ENCODE results near the gene SPSB3.

SPSB3 gene

DNA sequence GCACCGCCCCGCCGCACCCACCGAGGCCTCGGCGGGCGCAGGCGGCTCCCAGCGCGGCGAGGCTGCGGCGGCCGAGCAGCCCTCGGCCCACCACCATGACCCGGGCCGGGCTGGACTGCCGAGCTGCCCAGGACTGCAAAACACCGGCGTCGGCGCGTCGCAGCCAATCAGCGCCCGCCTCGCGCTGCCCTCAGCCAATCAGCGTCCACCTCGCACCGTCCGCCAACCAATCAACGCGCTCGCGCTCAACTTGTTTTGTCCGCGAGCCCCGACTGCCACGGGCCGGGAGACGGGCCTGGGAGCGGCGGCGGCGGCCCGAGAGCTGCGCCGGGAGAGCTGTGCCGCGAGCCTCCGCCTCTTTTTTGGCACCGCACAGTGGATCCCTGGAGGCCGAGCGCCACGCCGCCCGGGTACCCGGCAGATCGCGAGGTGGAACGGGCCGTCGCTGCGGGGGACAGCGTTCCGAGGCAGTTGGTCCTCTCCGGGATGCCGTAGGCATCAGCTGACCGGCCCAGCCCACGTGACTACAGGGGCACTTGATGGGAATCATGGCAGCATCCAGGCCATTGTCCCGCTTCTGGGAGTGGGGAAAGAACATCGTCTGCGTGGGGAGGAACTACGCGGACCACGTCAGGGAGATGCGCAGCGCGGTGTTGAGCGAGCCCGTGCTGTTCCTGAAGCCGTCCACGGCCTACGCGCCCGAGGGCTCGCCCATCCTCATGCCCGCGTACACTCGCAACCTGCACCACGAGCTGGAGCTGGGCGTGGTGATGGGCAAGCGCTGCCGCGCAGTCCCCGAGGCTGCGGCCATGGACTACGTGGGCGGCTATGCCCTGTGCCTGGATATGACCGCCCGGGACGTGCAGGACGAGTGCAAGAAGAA lies 44.6 kb upstream of the SPSB3 start, which contains the start of the genes FAHD1 and HAGH:
FAHD1 (plus strand) TSS at position 516 of the 883 bp plus-strand sequence; CDS start at position 549, 33 bp downstream.
HAGH (minus strand) TSS at position 135 of the 883 bp plus-strand sequence; CDS start at position 97, 38 bp downstream.
- DNase-seq (ENCODE audit: low spot score) (peak; percentile 94), ATAC-seq (ENCODE audit: low read depth) (peak; percentile 87)
- peaks cover 6% of the 10 kb centered on the region for H3K4me1 ChIP-seq (ENCODE audit: insufficient read depth, poor library complexity, severe bottlenecking)
- TF ChIP-seq, protein P1, sequence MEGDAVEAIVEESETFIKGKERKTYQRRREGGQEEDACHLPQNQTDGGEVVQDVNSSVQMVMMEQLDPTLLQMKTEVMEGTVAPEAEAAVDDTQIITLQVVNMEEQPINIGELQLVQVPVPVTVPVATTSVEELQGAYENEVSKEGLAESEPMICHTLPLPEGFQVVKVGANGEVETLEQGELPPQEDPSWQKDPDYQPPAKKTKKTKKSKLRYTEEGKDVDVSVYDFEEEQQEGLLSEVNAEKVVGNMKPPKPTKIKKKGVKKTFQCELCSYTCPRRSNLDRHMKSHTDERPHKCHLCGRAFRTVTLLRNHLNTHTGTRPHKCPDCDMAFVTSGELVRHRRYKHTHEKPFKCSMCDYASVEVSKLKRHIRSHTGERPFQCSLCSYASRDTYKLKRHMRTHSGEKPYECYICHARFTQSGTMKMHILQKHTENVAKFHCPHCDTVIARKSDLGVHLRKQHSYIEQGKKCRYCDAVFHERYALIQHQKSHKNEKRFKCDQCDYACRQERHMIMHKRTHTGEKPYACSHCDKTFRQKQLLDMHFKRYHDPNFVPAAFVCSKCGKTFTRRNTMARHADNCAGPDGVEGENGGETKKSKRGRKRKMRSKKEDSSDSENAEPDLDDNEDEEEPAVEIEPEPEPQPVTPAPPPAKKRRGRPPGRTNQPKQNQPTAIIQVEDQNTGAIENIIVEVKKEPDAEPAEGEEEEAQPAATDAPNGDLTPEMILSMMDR (IDR thresholded peaks at IDR 0.05; ENCODE audit: poor library complexity, severe bottlenecking) = no peak
- H3K9me3 ChIP-seq (ENCODE audit: severe bottlenecking) = no peaks in the 10 kb centered on the region
- peaks cover 17% of the 10 kb centered on the region for H3K36me3 ChIP-seq (ENCODE audit: low read depth)
- H3K27ac ChIP-seq (ENCODE audit: poor library complexity, severe bottlenecking) = peak within 1 kb of the TSS; percentile 54
- H3K4me3 ChIP-seq (ENCODE audit: severe bottlenecking) = peak within 1 kb of the TSS; percentile 62
- H3K27me3 ChIP-seq (ENCODE audit: insufficient read depth, poor library complexity, severe bottlenecking) = no peaks in the 10 kb centered on the region

DNA sequence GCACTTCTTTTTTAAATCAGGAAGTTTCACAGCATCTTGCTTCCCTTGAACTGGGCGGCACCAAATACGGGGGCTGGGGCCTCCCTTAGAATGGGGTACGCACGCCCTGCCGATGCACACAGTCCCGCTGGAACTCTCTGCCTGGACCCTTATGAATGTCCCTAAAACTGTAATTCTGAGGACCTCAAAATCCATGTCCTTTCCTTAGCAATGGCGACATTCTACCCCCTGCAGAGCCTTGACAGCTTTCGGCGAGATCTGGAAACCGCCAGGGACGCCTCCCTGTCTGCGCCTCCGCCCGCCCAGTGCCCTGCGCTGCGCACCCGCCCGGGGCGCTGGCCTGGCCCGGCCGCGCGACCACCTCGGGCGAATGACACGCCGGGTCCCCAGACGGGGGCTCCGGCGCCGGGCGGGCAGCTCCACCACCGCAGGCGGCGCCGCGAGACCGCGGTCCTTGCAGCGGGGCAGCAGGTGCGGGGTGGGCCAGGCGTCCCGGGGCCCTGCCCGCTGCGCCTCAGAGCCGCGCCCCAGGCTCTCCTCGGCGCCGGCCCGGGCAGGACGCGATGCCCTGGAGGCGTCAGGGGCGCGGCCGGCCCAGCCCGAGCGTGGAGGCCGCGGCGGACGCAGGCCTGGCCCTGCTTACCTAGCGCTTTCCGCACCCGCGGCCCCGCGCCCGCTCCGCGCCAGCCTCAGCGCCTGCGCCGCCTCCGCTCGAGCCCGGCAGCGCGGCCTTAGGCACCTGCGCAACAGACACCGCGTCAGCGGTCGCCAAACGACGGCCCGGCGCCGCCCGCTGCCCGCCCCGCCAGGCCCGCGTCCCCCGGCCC lies 43.7 kb upstream of the SPSB3 start:
- Histone ChIP-seq H3K4me1 (ENCODE audit: insufficient read depth, poor library complexity, severe bottlenecking) (peaks cover 6% of the 10 kb centered on the region), H3K36me3 (ENCODE audit: low read depth) (peaks cover 21% of the 10 kb centered on the region), H3K4me3 (ENCODE audit: severe bottlenecking) (peak overlapping the region; percentile 62), H3K27ac (ENCODE audit: poor library complexity, severe bottlenecking) (peak overlapping the region; percentile 54), H3K9me3 (ENCODE audit: severe bottlenecking) (no peaks in the 10 kb centered on the region), H3K27me3 (ENCODE audit: insufficient read depth, poor library complexity, severe bottlenecking) (no peaks in the 10 kb centered on the region)
- DNase-seq (ENCODE audit: low spot score) = no peak
- TF ChIP-seq, protein P1 (IDR thresholded peaks at IDR 0.05; ENCODE audit: poor library complexity, severe bottlenecking) = no peak
- ATAC-seq (ENCODE audit: low read depth) = peak; percentile 22; the same call in 2 of the 3 replicates

DNA sequence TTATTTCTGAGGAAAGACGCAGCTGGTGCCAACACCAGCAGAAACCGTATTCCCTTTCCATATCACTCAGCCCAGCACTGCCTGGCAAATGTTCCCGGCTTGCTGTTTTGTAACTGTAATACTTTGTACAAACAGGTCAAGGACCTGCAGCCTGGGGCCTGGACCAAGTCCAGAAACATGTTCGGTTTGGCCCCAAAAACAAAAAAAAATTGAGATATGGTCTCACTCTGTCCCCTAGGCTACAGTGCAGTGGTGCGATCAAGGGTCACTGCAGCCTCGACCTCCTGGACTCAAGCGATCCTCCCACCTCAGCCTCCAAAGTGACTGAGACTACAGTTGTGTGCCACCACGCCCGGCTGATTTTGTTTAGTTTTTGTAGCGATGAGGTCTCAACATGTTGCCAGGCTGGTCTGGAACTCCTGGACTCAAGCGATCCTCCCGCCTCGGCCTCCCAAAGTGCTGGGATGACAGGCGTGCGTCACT lies 43.1 kb upstream of the SPSB3 start:
- no peak for ATAC-seq (ENCODE audit: low read depth)
- Histone ChIP-seq H3K36me3 (ENCODE audit: low read depth) (peaks cover 25% of the 10 kb centered on the region), H3K4me1 (ENCODE audit: insufficient read depth, poor library complexity, severe bottlenecking) (peaks cover 6% of the 10 kb centered on the region), H3K27me3 (ENCODE audit: insufficient read depth, poor library complexity, severe bottlenecking) (no peaks in the 10 kb centered on the region), H3K27ac (ENCODE audit: poor library complexity, severe bottlenecking) (no peak overlapping the region), H3K4me3 (ENCODE audit: severe bottlenecking) (peak overlapping the region; percentile 62), H3K9me3 (ENCODE audit: severe bottlenecking) (no peaks in the 10 kb centered on the region)
- TF ChIP-seq, protein P1 (IDR thresholded peaks at IDR 0.05; ENCODE audit: poor library complexity, severe bottlenecking) = no peak
- DNase-seq (ENCODE audit: low spot score) = no peak

DNA sequence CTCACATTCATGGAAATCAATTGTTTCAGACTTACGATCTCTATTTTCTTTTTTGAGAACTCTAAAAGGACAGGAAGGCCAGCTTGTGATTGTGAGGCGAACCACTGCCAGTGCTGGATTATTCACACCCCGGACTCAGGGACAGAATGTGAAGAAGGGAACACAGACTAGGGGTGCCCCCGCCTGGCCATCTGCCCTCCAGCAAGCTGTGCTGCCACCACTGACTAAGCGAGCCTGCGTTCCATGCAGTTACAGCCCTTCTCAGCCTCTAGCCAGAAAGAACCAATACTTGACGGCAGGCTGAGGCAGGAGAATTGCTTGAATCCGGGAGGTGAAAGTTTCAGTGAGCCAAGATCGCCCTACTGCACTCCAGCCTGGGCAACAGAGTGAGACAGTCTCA lies 41.5 kb upstream of the SPSB3 start:
- Histone ChIP-seq H3K4me3 (ENCODE audit: severe bottlenecking) (no peak overlapping the region), H3K27me3 (ENCODE audit: insufficient read depth, poor library complexity, severe bottlenecking) (no peaks in the 10 kb centered on the region), H3K9me3 (ENCODE audit: severe bottlenecking) (no peaks in the 10 kb centered on the region), H3K4me1 (ENCODE audit: insufficient read depth, poor library complexity, severe bottlenecking) (peaks cover 6% of the 10 kb centered on the region), H3K36me3 (ENCODE audit: low read depth) (peaks cover 23% of the 10 kb centered on the region), H3K27ac (ENCODE audit: poor library complexity, severe bottlenecking) (no peak overlapping the region)
- ATAC-seq (ENCODE audit: low read depth) (peak; percentile 40), DNase-seq (ENCODE audit: low spot score) (peak; percentile 75)
- TF ChIP-seq, protein P1 (IDR thresholded peaks at IDR 0.05; ENCODE audit: poor library complexity, severe bottlenecking) = peak; percentile 61

All from RWPE2 (cell line).